Activated CD4-positive, alpha-beta T cell treated with anti-CD3 and anti-CD28 coated beads, Interleukin-2, amount 10 ng/mL, durations not matched to agents 7 days and 5 days (primary cell): ENCODE data around the gene ENOPH1. TPM values are rescaled to one million over a fixed set of nuclear protein-coding genes. Genes with fewer than 3 reads are reported as not detected.

Experiments used
- CTCF ChIA-PET: fragments of 350-600 bp; sonication (Branson Sonifier 250); formaldehyde crosslinking; loops from one replicate; lab custom pipeline; 2021; ENCODE audit warnings: antibody characterized with exemption; lab: Charles Lee
- POLR2A ChIA-PET: fragments of 350-600 bp; sonication (Branson Sonifier 250); formaldehyde crosslinking; loops from one replicate; lab custom pipeline; 2021; ENCODE audit warnings: antibody characterized with exemption; lab: Charles Lee
- DNase-seq: peaks from one replicate; pipeline ENCODE4 v3.0.0-alpha.2; 2020
- H3K27ac Mint-ChIP-seq: one replicate; pipeline ENCODE4 v1.8.0; 2021; ENCODE audit warnings: mild to moderate bottlenecking, moderate library complexity, mixed read lengths
- H3K27me3 Mint-ChIP-seq: one replicate; pipeline ENCODE4 v1.8.0; 2021; ENCODE audit warnings: mixed read lengths
- H3K36me3 Mint-ChIP-seq: one replicate; pipeline ENCODE4 v1.8.0; 2021; ENCODE audit warnings: low read depth, mixed read lengths
- H3K4me1 Mint-ChIP-seq: one replicate; pipeline ENCODE4 v1.8.0; 2021; ENCODE audit warnings: mixed read lengths
- H3K4me3 Mint-ChIP-seq: one replicate; pipeline ENCODE4 v1.8.0; 2021; ENCODE audit warnings: mild to moderate bottlenecking, moderate library complexity, mixed read lengths
- H3K9me3 Mint-ChIP-seq: one replicate; pipeline ENCODE4 v1.8.0; 2021; ENCODE audit warnings: mixed read lengths
- total RNA-seq, 2 experiments: library from RNA; stranded (reverse); gene quantifications; one replicate each; pipeline ENCODE4 v1.2.3, GENCODE V29; 2021

Gene ENOPH1
- total RNA-seq, 2 experiments from 2014 or later, result 32.7 to 34.6 TPM

- Mint-ChIP-seq H3K27ac (peak overlapping the region; percentile 100), H3K36me3 (peaks cover 56% of the 10 kb centered on the region), H3K27me3 (no peaks in the 10 kb centered on the region), H3K4me3 (peak overlapping the region; percentile 100), H3K9me3 (no peaks in the 10 kb centered on the region), H3K4me1 (peaks cover 60% of the 10 kb centered on the region)
- ChIA-PET CTCF (interaction anchor here (0.6 to 3.9 kb wide), 38 partner anchors 7 to 1190 kb away, joined by 3 to 39 read pairs (median 5); partner anchors contain the start of genes COPS4 and HNRNPD), POLR2A (interaction anchor here (0.6 to 2.0 kb wide), 7 partner anchors 8 to 959 kb away, joined by 3 to 14 read pairs (median 3); partner anchors contain the start of gene HNRNPD)
- peak; percentile 77 for DNase-seq
Observed at GRCh38 chr4:82429728-82430192, 630 bp upstream of the ENOPH1 start.

- Mint-ChIP-seq H3K4me3 (peak overlapping the region; percentile 100), H3K27ac (peak overlapping the region; percentile 98), H3K36me3 (peaks cover 52% of the 10 kb centered on the region), H3K27me3 (no peaks in the 10 kb centered on the region), H3K9me3 (no peaks in the 10 kb centered on the region), H3K4me1 (peaks cover 57% of the 10 kb centered on the region)
- ChIA-PET CTCF (interaction anchor here (0.5 to 1.6 kb wide), 4 partner anchors 10 to 33 kb away, joined by 4 to 11 read pairs (median 4); no protein-coding TSS in a partner anchor), POLR2A (no interaction called here)
- peak; percentile 50 for DNase-seq
Observed at GRCh38 chr4:82430964-82431745, 765 bp downstream of the ENOPH1 start.

DNA sequence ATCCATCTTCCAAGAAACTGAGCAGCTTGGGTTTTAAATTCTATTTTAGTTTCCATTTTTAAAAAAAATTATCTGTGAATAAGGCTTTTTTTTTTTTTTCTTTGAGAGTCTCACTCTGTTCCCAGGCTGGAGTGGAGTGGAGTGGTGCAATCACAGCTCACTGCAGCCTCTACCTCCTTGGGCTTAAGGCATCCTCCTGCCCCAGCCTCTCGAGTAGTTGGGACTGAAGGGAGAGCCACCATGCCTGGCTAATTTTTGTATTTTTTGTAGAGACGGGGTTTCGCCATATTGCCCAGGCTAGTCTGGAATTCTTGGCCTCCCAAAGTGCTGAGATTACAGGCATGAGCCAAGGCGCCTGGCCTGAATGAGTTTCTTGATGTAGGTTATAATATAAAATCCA, 1.4 kb downstream of the ENOPH1 start:
- POLR2A ChIA-PET, result no interaction called here
- H3K4me3 Mint-ChIP-seq, result peak overlapping the region; percentile 100
- no peak for DNase-seq
- peaks cover 53% of the 10 kb centered on the region for H3K4me1 Mint-ChIP-seq
- CTCF ChIA-PET, result interaction anchor here (1.0 to 1.6 kb wide), 3 partner anchors 9 to 20 kb away, joined by 4 to 11 read pairs (median 4); no protein-coding TSS in a partner anchor
- H3K36me3 Mint-ChIP-seq, result peaks cover 48% of the 10 kb centered on the region
- no peaks in the 10 kb centered on the region for H3K9me3 Mint-ChIP-seq
- peak overlapping the region; percentile 98 for H3K27ac Mint-ChIP-seq
- no peaks in the 10 kb centered on the region for H3K27me3 Mint-ChIP-seq

DNA sequence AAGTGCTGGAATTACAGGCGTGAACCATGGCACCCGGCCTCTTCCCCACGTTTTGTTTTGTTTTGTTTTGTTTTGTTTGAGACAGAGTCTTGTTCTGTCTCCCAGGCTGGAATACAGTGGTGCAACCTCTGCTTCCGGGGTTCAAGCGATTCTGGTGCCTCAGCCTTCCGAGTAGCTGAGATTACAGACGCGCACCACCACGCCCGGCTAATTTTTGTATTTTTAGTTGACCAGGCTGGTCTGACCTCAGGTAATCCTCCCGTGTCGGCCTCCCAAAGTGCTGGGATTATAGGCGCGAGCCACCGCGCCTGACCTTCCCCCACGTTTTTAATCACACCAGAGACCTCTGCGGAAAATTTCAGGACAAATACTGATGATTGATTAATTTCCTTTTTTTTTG, 2.2 kb downstream of the ENOPH1 start:
- H3K4me1 Mint-ChIP-seq, result peaks cover 48% of the 10 kb centered on the region

DNA sequence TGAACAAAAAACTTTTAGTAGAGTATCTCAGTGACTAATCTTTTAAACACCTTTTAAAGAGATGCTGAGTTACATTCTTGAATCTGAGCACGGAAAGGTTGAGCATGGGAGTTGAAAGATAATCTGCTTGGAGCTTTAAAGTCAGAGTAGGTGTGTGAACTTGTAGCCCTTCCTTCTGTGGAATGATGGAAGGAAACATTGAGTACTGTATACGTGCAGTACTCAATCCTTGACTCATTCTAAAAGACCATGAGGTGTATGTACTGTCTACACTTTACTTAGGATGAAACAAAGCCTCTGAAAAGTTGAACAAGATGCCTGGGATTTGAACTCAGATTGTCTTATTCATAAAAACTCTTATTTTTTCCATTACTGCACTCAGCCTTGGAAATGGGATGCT, 3.4 kb downstream of the ENOPH1 start:
- ChIA-PET POLR2A (no interaction called here), CTCF (interaction anchor here (0.6 kb wide), 1 partner anchor 583 kb away, joined by 3 read pairs; no protein-coding TSS in a partner anchor)
- H3K4me1 Mint-ChIP-seq, result peaks cover 47% of the 10 kb centered on the region
- peaks cover 42% of the 10 kb centered on the region for H3K36me3 Mint-ChIP-seq
- no peaks in the 10 kb centered on the region for H3K9me3 Mint-ChIP-seq
- H3K27me3 Mint-ChIP-seq, result no peaks in the 10 kb centered on the region
- H3K27ac Mint-ChIP-seq, result no peak overlapping the region
- DNase-seq, result no peak
- no peak overlapping the region for H3K4me3 Mint-ChIP-seq

More for the DNA sequence above, 2.2 kb downstream of the ENOPH1 start:
- ChIA-PET CTCF (interaction anchor here (1.4 kb wide), 1 partner anchor 13 kb away, joined by 4 read pairs; no protein-coding TSS in a partner anchor), POLR2A (no interaction called here)
- peaks cover 48% of the 10 kb centered on the region for H3K36me3 Mint-ChIP-seq
- DNase-seq, result no peak
- H3K9me3 Mint-ChIP-seq, result no peaks in the 10 kb centered on the region
- no peak overlapping the region for H3K27ac Mint-ChIP-seq
- H3K4me3 Mint-ChIP-seq, result peak overlapping the region; percentile 100
- no peaks in the 10 kb centered on the region for H3K27me3 Mint-ChIP-seq

DNA sequence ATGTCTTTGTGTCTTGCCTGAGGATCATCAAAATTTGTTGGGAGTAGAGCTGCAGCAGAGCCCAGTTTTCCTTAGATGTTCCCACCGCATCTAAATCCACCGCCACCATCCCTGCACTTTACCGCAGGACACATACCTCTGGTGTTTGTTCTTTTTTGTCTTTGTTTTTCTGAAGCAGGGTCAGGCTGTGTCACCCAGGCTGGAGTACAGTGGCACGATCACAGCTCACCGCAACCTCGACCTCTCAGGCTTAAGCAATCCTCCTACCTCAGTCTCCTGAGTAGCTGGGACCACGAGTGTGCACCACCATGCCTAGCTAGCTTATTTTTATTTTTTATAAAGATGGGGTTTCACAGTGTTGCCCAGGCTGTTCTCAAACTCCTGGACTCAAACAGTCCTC, 4.6 kb downstream of the ENOPH1 start:
- Mint-ChIP-seq H3K9me3 (no peaks in the 10 kb centered on the region), H3K27ac (no peak overlapping the region), H3K27me3 (no peaks in the 10 kb centered on the region), H3K36me3 (peaks cover 43% of the 10 kb centered on the region), H3K4me3 (no peak overlapping the region), H3K4me1 (peaks cover 51% of the 10 kb centered on the region)
- DNase-seq, result no peak
- ChIA-PET POLR2A (interaction anchor here (0.6 kb wide), 1 partner anchor 592 kb away, joined by 7 read pairs; no protein-coding TSS in a partner anchor), CTCF (interaction anchor here (1.0 to 1.4 kb wide), 2 partner anchors 17 to 67 kb away, joined by 3 to 4 read pairs; no protein-coding TSS in a partner anchor)

GRCh38 chr4:82436130-82436529, 5.7 kb downstream of the ENOPH1 start:
- Mint-ChIP-seq H3K27ac (no peak overlapping the region), H3K4me3 (no peak overlapping the region), H3K27me3 (no peaks in the 10 kb centered on the region), H3K4me1 (peaks cover 56% of the 10 kb centered on the region), H3K9me3 (no peaks in the 10 kb centered on the region), H3K36me3 (peaks cover 48% of the 10 kb centered on the region)
- POLR2A ChIA-PET, result no interaction called here
- CTCF ChIA-PET, result interaction anchor here (0.7 kb wide), 1 partner anchor 82 kb away, joined by 3 read pairs; no protein-coding TSS in a partner anchor
- DNase-seq, result no peak

GRCh38 chr4:82436780-82437179, 6.4 kb downstream of the ENOPH1 start:
- Mint-ChIP-seq H3K27ac (no peak overlapping the region), H3K4me3 (no peak overlapping the region), H3K4me1 (peaks cover 52% of the 10 kb centered on the region), H3K27me3 (no peaks in the 10 kb centered on the region), H3K9me3 (no peaks in the 10 kb centered on the region), H3K36me3 (peaks cover 51% of the 10 kb centered on the region)
- ChIA-PET CTCF (interaction anchor here (0.8 to 1.0 kb wide), 2 partner anchors 8 to 26 kb away, joined by 3 to 4 read pairs; no protein-coding TSS in a partner anchor), POLR2A (no interaction called here)
- DNase-seq, result no peak

DNA sequence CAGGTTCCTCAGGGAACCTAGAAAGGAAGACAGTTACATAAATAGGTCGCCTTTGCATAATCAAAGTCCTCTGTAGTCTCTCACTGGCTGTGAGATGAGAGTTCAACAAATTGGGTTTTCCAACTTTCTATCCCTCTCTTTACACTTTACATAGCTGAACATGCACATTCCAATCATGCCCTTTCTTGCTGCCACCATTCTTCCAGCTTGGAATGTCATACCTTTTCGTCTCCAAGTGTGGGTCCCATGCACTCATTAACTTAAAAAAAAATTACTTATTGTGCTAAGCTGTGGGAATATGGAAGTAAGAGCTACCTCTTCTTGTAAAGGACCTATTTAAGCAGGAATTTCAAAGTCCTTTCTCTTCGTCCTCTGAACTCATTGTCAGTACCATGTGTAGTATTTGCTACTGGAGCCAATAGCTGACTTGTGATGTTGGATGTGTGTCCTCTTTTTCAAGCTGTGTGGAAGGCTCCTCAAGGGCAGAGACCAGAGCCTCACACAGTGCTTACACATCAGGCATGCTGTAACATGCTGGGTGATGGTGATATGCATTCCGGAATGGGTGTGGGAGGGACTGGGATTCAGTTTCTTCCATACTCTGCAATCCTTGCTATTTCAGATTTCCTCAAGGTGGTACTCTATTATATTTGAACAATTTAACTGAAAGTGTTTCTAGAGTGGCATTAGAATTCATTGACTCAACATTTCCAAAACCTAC, 7.1 kb downstream of the ENOPH1 start:
- H3K27me3 Mint-ChIP-seq, result no peaks in the 10 kb centered on the region
- H3K4me3 Mint-ChIP-seq, result no peak overlapping the region
- DNase-seq, result no peak
- H3K36me3 Mint-ChIP-seq, result peaks cover 51% of the 10 kb centered on the region
- ChIA-PET CTCF (interaction anchor here (0.8 to 3.8 kb wide), 3 partner anchors 8 to 25 kb away, joined by 3 to 33 read pairs (median 4); partner anchors contain the start of gene HNRNPDL), POLR2A (no interaction called here)
- peaks cover 48% of the 10 kb centered on the region for H3K4me1 Mint-ChIP-seq
- H3K9me3 Mint-ChIP-seq, result no peaks in the 10 kb centered on the region
- H3K27ac Mint-ChIP-seq, result no peak overlapping the region

DNA sequence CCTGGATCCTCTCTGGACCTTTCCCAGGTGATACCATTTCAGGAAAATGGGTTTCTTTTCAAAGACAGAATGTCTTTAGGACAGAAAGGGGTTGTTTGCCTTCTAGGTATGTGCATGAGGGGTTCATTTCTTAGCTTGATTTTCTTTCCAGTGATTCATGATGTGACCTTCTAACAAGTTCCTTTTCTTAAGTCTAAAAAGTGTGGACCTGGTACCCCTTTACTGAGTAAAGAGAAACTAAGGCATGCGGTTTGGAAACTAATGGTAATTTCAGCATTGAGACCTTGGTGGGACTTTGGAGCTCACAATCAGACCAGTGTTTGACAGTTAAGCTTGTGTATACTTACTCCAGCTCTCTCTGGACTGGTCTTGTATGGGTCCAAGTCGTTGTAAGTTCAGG, 8.7 kb downstream of the ENOPH1 start:
- POLR2A ChIA-PET, result no interaction called here
- CTCF ChIA-PET, result interaction anchor here (0.8 to 3.8 kb wide), 4 partner anchors 10 to 23 kb away, joined by 3 to 33 read pairs (median 4); partner anchors contain the start of gene HNRNPDL
- Mint-ChIP-seq H3K36me3 (peaks cover 45% of the 10 kb centered on the region), H3K4me1 (peaks cover 33% of the 10 kb centered on the region), H3K4me3 (no peak overlapping the region), H3K9me3 (no peaks in the 10 kb centered on the region), H3K27me3 (no peaks in the 10 kb centered on the region), H3K27ac (no peak overlapping the region)
- DNase-seq, result no peak

GRCh38 chr4:82447886-82448285, 17.5 kb downstream of the ENOPH1 start:
- no peak overlapping the region for H3K27ac Mint-ChIP-seq
- H3K4me3 Mint-ChIP-seq, result no peak overlapping the region
- peaks cover 39% of the 10 kb centered on the region for H3K36me3 Mint-ChIP-seq
- DNase-seq, result no peak
- H3K9me3 Mint-ChIP-seq, result no peaks in the 10 kb centered on the region
- H3K4me1 Mint-ChIP-seq, result peaks cover 4% of the 10 kb centered on the region
- ChIA-PET POLR2A (no interaction called here), CTCF (interaction anchor here (0.6 to 1.1 kb wide), 2 partner anchors 11 to 19 kb away, joined by 4 read pairs; no protein-coding TSS in a partner anchor)
- H3K27me3 Mint-ChIP-seq, result no peaks in the 10 kb centered on the region
